ACC112 (cell line): ENCODE results near the gene LSAMP.

Source experiments
- H2AFZ ChIP-seq: fragments of 200-600 bp; sonication (generic); one replicate; pipeline ENCODE4 v1.6.0; 2017; ENCODE audit warnings: antibody characterized with exemption, low read length; ENCODE audit not compliant: unreplicated experiment
- H3K27ac ChIP-seq: fragments of 200-600 bp; sonication (generic); 2 replicates; pipeline ENCODE4 v1.5.1; 2014; ENCODE audit warnings: low read depth, mild to moderate bottlenecking, antibody characterized with exemption, low read length, moderate library complexity
- H3K27me3 ChIP-seq: fragments of 200-600 bp; sonication (generic); 2 replicates; pipeline ENCODE4 v1.6.1; 2014; ENCODE audit warnings: mild to moderate bottlenecking, antibody characterized with exemption, low read length, moderate library complexity, mixed read lengths; ENCODE audit not compliant: insufficient read depth
- H3K36me3 ChIP-seq: fragments of 200-600 bp; sonication (generic); 2 replicates; pipeline ENCODE4 v1.6.1; 2016; ENCODE audit warnings: mild to moderate bottlenecking, antibody characterized with exemption, low read length, moderate library complexity, mixed read lengths; ENCODE audit not compliant: insufficient read depth
- H3K4me1 ChIP-seq: fragments of 200-600 bp; sonication (generic); one replicate; pipeline ENCODE4 v1.6.1; 2016; ENCODE audit warnings: low read length, mixed read lengths; ENCODE audit not compliant: insufficient read depth, unreplicated experiment, control insufficient read depth
- H3K4me3 ChIP-seq: fragments of 200-600 bp; sonication (generic); 2 replicates; pipeline ENCODE4 v1.5.1; 2014; ENCODE audit warnings: mild to moderate bottlenecking, low read depth, low read length
- H3K79me2 ChIP-seq: fragments of 200-600 bp; sonication (generic); one replicate; pipeline ENCODE4 v1.6.0; 2016; ENCODE audit warnings: low read length; ENCODE audit not compliant: control insufficient read depth, unreplicated experiment, insufficient read depth

Gene LSAMP

DNA sequence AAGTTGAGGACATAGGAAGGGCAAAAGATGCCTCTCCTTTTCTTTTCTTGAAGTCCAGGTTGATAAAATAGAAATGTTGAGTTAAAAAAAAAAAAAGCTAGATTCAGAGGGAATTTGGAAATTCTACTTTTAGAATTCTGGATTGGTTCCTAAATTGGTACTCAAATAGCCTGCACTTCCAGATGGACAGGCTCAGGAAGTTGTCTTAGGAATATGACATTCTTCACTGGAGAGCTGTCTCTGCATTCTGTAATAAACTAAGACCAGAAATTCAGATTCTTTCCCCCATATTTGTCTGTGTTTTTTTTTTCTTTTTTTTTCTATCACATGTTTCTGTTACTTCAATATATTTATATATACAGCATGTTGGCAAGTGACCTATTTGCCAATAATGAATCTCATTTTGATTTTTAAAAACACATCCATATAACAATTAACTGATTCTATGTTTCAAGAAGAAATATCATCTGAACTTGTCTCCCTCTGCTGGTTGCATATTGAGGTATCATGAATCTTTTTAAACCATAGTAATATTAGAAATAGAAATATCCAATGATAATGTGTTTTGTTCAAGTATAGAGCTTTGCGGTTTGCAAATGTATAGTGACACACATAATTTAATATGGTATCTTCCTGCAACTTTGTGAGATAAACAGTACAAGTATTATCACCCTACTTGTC, 8.5 kb upstream of the LSAMP start:
- H3K79me2 ChIP-seq, result no peaks in the 10 kb centered on the region
- no peaks in the 10 kb centered on the region for H3K36me3 ChIP-seq
- no peak overlapping the region for H2AFZ ChIP-seq
- H3K4me1 ChIP-seq, result no peaks in the 10 kb centered on the region
- H3K4me3 ChIP-seq, result no peak overlapping the region
- H3K27ac ChIP-seq, result no peak overlapping the region
- H3K27me3 ChIP-seq, result no peaks in the 10 kb centered on the region

DNA sequence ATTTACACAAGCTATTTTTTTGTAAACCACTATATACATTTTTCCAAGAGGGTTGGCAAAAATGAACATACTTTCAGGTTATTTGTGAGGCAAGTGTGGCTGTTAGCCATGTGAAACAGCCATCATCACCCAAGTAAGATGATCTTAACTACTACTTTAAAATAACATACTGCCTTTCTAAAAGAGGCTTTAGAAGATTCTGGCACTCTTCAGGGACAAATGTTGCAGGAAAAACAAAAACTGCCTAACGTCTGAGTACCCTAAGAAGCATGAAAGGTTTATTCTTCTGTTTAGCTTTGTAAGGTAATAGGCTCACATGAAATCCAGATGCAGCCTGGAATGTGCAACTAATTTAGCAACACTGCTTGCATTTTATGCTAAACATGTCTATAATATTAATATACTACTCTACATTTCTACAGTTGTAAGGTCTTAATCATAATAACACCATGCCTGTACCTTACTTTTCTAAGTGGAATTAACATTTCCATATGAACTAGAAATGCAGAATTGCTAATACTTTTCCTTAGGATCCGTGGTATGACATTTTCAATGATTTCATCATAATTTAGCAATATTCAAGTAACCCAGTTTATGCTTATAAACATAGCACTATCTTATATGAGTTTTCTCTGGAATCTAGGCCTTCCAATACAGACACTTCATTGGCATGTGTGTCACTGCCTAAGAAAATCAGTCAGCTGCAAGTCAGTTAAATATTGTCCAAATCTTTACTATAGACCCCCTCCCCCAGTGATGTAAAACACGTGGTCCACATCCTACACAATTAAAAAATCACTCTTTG, 4.5 kb upstream of the LSAMP start:
- H3K36me3 ChIP-seq, result no peaks in the 10 kb centered on the region
- no peak overlapping the region for H2AFZ ChIP-seq
- no peaks in the 10 kb centered on the region for H3K4me1 ChIP-seq
- peaks cover 11% of the 10 kb centered on the region; the same call in 1 of the 2 replicates for H3K27me3 ChIP-seq
- no peak overlapping the region for H3K27ac ChIP-seq
- no peaks in the 10 kb centered on the region for H3K79me2 ChIP-seq
- H3K4me3 ChIP-seq, result no peak overlapping the region

DNA sequence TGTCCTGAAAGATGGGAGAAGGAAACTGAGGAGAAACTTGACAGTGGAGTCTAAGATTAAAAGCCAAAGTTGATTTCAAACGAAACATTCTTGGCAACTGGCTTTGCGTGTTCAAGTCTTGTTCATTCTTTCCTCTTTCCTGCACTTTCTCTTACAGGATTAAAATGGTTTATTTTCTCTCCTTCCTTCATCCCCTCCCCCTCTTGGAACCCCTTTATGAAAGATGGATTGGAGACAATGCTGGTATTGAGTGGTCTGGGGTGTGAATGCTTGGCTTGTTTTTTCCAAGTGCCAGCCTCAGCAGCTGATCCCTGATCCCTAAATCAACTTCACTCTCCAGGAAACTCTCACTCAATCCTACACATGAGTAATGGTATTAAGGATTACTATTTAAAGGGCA, 703 bp upstream of the LSAMP start:
- Histone ChIP-seq H3K4me3 (no peak overlapping the region), H3K79me2 (no peaks in the 10 kb centered on the region), H3K4me1 (no peaks in the 10 kb centered on the region), H3K27ac (no peak overlapping the region), H3K36me3 (no peaks in the 10 kb centered on the region), H3K27me3 (peaks cover 33% of the 10 kb centered on the region; the same call in 1 of the 2 replicates), H2AFZ (no peak overlapping the region)

DNA sequence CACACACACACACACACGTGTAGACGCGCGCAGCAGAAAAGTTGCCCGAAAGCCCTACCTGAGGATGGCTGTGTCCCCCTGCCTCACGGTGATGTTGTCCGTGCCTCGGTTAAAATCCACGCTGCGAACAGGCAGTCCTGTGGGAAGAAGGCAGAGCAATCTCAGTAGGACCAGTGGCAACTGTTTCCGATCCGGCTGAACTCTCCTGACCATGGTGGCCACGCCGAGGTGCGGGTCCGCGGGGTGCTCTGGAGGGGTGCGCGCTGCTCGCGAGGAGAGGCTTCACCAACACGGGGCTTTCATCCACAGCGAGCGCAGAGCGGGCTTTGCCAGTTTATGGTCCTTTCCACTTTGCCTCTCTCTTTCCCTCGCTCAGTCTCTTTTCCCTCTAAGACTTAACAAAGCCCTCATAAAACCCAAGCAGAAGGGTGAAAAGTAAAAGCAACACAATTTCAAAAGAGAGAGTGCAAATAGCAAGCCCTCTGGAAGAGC, 422 bp downstream of the LSAMP start:
- H3K79me2 ChIP-seq, result no peaks in the 10 kb centered on the region
- no peak overlapping the region for H3K27ac ChIP-seq
- H2AFZ ChIP-seq, result peak overlapping the region; percentile 14
- peaks cover 33% of the 10 kb centered on the region; the same call in 1 of the 2 replicates for H3K27me3 ChIP-seq
- H3K4me3 ChIP-seq, result peak overlapping the region; percentile 49; the same call in 1 of the 2 replicates
- H3K4me1 ChIP-seq, result no peaks in the 10 kb centered on the region
- no peaks in the 10 kb centered on the region for H3K36me3 ChIP-seq

DNA sequence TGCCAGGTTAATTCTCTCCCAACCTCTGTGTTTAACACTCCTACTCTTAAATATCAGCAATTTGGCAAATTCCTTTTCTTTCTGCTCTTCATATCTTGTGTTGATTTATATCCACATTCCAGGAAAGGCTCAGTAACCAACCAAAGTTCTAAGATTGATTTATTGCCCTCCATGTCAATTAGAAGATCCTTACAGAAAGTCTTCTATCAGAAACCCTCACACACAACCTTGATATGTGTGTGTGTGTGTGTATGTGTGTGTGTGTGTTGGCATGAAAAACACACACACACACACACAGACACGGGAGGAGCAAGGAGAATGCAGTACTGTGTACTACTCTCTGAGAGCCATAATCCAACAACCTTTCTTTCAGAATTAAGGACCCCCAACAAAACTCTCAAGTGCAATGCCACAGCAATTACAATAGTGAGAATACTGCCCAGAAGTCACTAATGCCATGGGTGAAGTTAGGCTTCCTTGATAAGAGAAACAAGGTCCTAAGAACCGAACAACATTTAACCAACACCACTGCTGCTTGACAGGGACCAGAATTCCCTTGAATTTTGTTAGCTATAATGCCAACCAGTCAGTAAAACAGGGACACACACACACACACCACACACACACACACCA, 1.1 kb downstream of the LSAMP start:
- Histone ChIP-seq H2AFZ (no peak overlapping the region), H3K27ac (no peak overlapping the region), H3K36me3 (no peaks in the 10 kb centered on the region), H3K79me2 (no peaks in the 10 kb centered on the region), H3K27me3 (peaks cover 33% of the 10 kb centered on the region; the same call in 1 of the 2 replicates), H3K4me1 (no peaks in the 10 kb centered on the region), H3K4me3 (no peak overlapping the region)

DNA sequence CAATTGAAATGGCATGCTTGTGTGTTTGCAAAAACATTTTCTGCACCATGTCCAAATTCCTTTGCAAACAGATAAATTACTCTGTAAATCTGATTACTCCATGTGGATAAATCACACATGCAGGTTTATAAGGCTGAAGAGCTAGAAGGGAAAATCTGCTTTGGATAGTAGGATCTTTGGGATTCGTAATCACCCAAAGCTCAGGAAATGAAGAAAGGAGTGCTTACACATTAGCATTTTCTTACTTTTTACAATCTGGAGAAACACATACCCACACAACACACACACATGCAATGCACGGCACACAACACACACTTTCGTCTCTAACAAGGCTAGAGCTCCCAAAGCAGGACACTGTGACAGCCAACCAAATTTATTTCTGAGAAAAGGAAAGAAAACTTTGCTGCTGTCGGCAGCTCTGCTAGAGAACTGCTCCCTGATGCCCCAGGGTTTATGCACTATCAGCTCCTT, 2.1 kb downstream of the LSAMP start:
- H3K79me2 ChIP-seq, result no peaks in the 10 kb centered on the region
- no peak overlapping the region for H2AFZ ChIP-seq
- H3K36me3 ChIP-seq, result no peaks in the 10 kb centered on the region
- H3K4me1 ChIP-seq, result no peaks in the 10 kb centered on the region
- peaks cover 33% of the 10 kb centered on the region; the same call in 1 of the 2 replicates for H3K27me3 ChIP-seq
- H3K27ac ChIP-seq, result no peak overlapping the region
- H3K4me3 ChIP-seq, result no peak overlapping the region

DNA sequence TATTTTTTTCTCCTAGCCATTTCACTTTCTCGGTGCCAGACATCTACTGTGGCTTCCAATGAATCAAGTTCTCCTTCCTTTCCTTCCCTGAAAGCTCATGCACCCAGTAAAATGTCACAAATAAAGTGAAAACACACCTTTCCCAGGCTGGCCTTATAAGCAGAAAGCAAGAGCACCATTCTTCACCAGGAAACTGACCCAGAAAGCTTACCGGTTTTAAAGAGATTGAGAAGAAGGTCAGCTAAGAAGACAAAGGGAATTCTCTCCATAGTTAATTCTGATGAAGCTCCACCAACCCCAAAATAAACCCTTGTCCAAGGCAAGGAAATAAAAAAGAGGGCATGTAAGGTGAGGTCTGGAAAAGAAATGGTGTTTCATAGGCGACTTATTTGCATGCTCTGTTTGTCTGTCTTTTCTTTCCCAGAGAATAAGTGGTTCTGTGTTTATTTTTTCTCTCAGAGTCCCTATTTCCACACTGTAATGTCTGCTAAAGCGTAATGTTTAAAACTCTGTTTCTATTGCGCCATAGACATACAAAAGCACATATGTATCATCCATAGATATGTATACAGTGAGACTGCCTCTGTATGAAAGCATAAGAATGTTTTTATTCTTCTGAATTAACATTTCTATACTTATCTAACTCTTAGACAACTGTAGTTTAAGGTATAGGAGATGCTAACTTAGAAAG, 2.8 kb downstream of the LSAMP start:
- H2AFZ ChIP-seq, result no peak overlapping the region
- H3K4me1 ChIP-seq, result no peaks in the 10 kb centered on the region
- H3K27me3 ChIP-seq, result peaks cover 33% of the 10 kb centered on the region; the same call in 1 of the 2 replicates
- H3K79me2 ChIP-seq, result no peaks in the 10 kb centered on the region
- H3K27ac ChIP-seq, result no peak overlapping the region
- H3K4me3 ChIP-seq, result no peak overlapping the region
- H3K36me3 ChIP-seq, result no peaks in the 10 kb centered on the region

DNA sequence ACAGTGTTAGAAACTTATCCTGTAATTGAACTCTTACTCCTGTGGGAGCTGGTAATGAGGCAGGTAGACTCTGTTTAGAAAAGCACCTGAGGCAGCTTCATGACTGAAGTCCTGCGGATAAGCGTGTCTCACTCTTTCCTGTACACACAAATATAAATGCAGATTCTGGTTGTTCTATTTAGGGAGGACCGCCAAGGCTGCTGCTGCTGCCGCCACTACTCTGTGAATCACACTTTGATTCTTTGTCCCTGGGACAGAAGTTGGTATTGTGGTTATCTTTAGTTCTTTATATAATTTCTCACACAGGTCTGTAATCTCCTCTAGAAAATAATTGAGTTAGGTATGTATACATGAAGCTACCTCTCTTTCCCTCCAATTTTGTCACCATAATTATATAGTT, 3.6 kb downstream of the LSAMP start:
- Histone ChIP-seq H3K36me3 (no peaks in the 10 kb centered on the region), H3K4me1 (no peaks in the 10 kb centered on the region), H3K27me3 (peaks cover 33% of the 10 kb centered on the region; the same call in 1 of the 2 replicates), H3K79me2 (no peaks in the 10 kb centered on the region), H2AFZ (no peak overlapping the region), H3K27ac (no peak overlapping the region), H3K4me3 (no peak overlapping the region)

DNA sequence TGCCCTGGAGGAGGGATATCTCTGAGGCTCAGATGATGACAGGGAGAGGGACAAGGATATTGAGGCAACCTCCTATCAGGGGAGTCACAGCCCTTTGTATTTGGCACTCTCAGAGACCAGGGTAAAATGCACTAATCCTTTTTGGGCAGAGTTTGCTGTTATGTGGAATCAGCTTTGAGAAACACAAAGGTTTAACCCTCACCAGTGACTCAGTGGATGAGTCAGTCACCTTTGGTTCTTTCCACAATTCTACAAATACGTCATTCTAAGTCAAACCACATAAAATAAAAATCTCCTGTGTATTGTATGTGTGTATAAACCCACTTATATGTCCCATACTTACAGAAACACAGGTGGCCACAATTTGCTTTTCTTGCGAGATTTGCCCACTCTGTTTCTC, 5.1 kb downstream of the LSAMP start:
- H3K79me2 ChIP-seq, result no peaks in the 10 kb centered on the region
- H3K27ac ChIP-seq, result no peak overlapping the region
- peaks cover 25% of the 10 kb centered on the region; the same call in 1 of the 2 replicates for H3K27me3 ChIP-seq
- no peaks in the 10 kb centered on the region for H3K36me3 ChIP-seq
- H3K4me1 ChIP-seq, result no peaks in the 10 kb centered on the region
- H3K4me3 ChIP-seq, result no peak overlapping the region
- H2AFZ ChIP-seq, result no peak overlapping the region

DNA sequence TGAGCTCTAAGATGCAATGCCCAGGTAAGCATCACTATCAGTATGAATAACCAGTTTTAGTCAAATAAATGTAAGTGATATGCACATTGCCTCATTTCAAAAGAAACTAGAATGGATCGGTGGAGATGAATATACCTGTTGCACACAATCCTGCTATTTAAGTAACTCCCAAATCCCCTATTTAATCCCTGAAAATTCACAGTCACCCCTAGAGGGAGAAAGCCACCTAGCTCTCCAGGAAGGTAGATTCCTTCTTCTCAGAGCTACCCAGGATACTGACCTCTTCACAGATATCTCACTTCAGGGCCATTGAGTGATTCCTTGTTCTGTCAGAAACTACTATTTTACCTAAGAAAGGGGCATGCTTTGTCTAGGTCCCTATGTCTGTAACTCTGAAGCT, 11.7 kb downstream of the LSAMP start:
- no peaks in the 10 kb centered on the region for H3K79me2 ChIP-seq
- H3K36me3 ChIP-seq, result no peaks in the 10 kb centered on the region
- no peak overlapping the region for H3K4me3 ChIP-seq
- H3K4me1 ChIP-seq, result no peaks in the 10 kb centered on the region
- no peak overlapping the region for H2AFZ ChIP-seq
- H3K27ac ChIP-seq, result no peak overlapping the region
- no peaks in the 10 kb centered on the region for H3K27me3 ChIP-seq
